Suppressor macrophage treated with lipopolysaccharide for 4 hours (primary cell): Measurements from ENCODE around the gene ZNF573.
"Not testable (repeated sequence)": the region's sequence is repeated elsewhere in the genome, so short reads cannot be mapped to it uniquely, and the experiment has no call there.

Source experiments
- DNase-seq: peaks from one replicate; pipeline ENCODE4 v3.0.0-alpha.2; 2020

Gene ZNF573

GRCh38 chr19:37779127-37780005 lies at the start of gene ZNF573:
ZNF573 (minus strand) TSS chr19:37779586; CDS start chr19:37773729, 5,857 bp downstream.
- DNase-seq: peak; percentile 87

GRCh38 chr19:37817180-37817981 lies 38.0 kb upstream of the ZNF573 start:
- DNase-seq: peak; percentile 4

- not testable (repeated sequence) for DNase-seq
These were observed 36.2 kb upstream of the ZNF573 start for GRCh38 chr19:37815611-37816010.

GRCh38 chr19:37813340-37813739 lies 34.0 kb upstream of the ZNF573 start:
- no peak for DNase-seq

GRCh38 chr19:37809366-37809765 lies 30.0 kb upstream of the ZNF573 start:
- no peak for DNase-seq

GRCh38 chr19:37803249-37803840 lies 24.0 kb upstream of the ZNF573 start:
- DNase-seq: no peak

GRCh38 chr19:37790244-37790925 lies 11.0 kb upstream of the ZNF573 start:
- no peak for DNase-seq

GRCh38 chr19:37778613-37779126 lies 716 bp downstream of the ZNF573 start:
- DNase-seq: no peak

GRCh38 chr19:37770985-37771384 lies 8.4 kb downstream of the ZNF573 start:
- no peak for DNase-seq

GRCh38 chr19:37763488-37763887 lies 15.9 kb downstream of the ZNF573 start:
- DNase-seq: no peak

- DNase-seq: not testable (repeated sequence)
These were observed 21.7 kb downstream of the ZNF573 start for GRCh38 chr19:37757683-37758082.

GRCh38 chr19:37738371-37738770 lies 41.0 kb downstream of the ZNF573 start:
- DNase-seq: no peak

- no peak for DNase-seq
These were observed 54.2 kb downstream of the ZNF573 start for GRCh38 chr19:37725181-37725580.

GRCh38 chr19:37719927-37720265 lies 59.5 kb downstream of the ZNF573 start:
- DNase-seq: no peak

- DNase-seq: peak; percentile 87
These were observed 60.1 kb downstream of the ZNF573 start, which contains the start of gene ZNF607 for GRCh38 chr19:37719111-37719926. ZNF607 (minus strand) TSS chr19:37719761; CDS start chr19:37711618, 8,143 bp downstream.

- DNase-seq: no peak
These were observed 61.1 kb downstream of the ZNF573 start for GRCh38 chr19:37718304-37718703.

GRCh38 chr19:37716140-37716539 lies 63.2 kb downstream of the ZNF573 start:
- DNase-seq: no peak

GRCh38 chr19:37706052-37706605 lies 73.3 kb downstream of the ZNF573 start:
- no peak for DNase-seq

GRCh38 chr19:37699057-37699456 lies 80.3 kb downstream of the ZNF573 start:
- no peak for DNase-seq

- no peak for DNase-seq
These were observed 81.2 kb downstream of the ZNF573 start for GRCh38 chr19:37698216-37698615.

GRCh38 chr19:37695144-37695899 lies 84.1 kb downstream of the ZNF573 start:
- no peak for DNase-seq
